Liver (tissue), 9 donors: ENCODE measurements around the gene TCOF1. TPM values are rescaled to one million over a fixed set of nuclear protein-coding genes. Genes with fewer than 3 reads are reported as not detected.
"Not testable (repeated sequence)": the region's sequence is repeated elsewhere in the genome, so short reads cannot be mapped to it uniquely, and the experiment has no call there.

Experiments used
- DNase-seq: peaks from one replicate; pipeline ENCODE4 v3.0.0-alpha.2; 2017; ENCODE audit warnings: low spot score
- H3K27ac ChIP-seq, 2 donors: one replicate each; pipeline ENCODE4 v1.7.0; 2013; ENCODE audit warnings: inconsistent platforms in 2 of 2, low read length in 2 of 2, control low read depth in 1 of 2, low read depth in 1 of 2, mild to moderate bottlenecking in 1 of 2
- H3K27me3 ChIP-seq, 4 donors: one replicate each; pipeline versions ENCODE4 v1.6.1 to v1.7.0; 2013; ENCODE audit warnings: low read length in 3 of 4, inconsistent platforms in 1 of 4, mild to moderate bottlenecking in 1 of 4, moderate library complexity in 1 of 4; ENCODE audit not compliant: control insufficient read depth in 4 of 4, insufficient read depth in 4 of 4
- H3K36me3 ChIP-seq, 4 donors: one replicate each; pipeline versions ENCODE4 v1.6.1 to v1.7.0; 2013; ENCODE audit warnings: low read length in 3 of 4, mild to moderate bottlenecking in 3 of 4, low read depth in 1 of 4, moderate library complexity in 1 of 4; ENCODE audit not compliant: control insufficient read depth in 4 of 4, insufficient read depth in 3 of 4
- H3K4me1 ChIP-seq, 4 donors: one replicate each; pipeline versions ENCODE4 v1.6.1 to v1.7.0; 2013; ENCODE audit warnings: low read length in 3 of 4, mild to moderate bottlenecking in 3 of 4, moderate library complexity in 1 of 4; ENCODE audit not compliant: control insufficient read depth in 4 of 4, insufficient read depth in 4 of 4
- H3K4me3 ChIP-seq, 3 donors: one replicate each; pipeline versions ENCODE4 v1.6.1 to v1.7.0; 2013; ENCODE audit warnings: low read length in 3 of 3, control low read depth in 1 of 3, low read depth in 1 of 3, mild to moderate bottlenecking in 1 of 3
- H3K9ac ChIP-seq, 2 donors: one replicate each; pipeline ENCODE4 v1.7.0; 2013; ENCODE audit warnings: low read length in 2 of 2, mild to moderate bottlenecking in 2 of 2, moderate library complexity in 2 of 2, control low read depth in 1 of 2, low read depth in 1 of 2
- H3K9me3 ChIP-seq, 4 donors: one replicate each; pipeline versions ENCODE4 v1.6.1 to v1.7.0; 2013; ENCODE audit warnings: low read length in 3 of 4; ENCODE audit not compliant: control insufficient read depth in 4 of 4
- EGR1 ChIP-seq, 2 donors: IDR thresholded peaks; 2 replicates each; pipeline ENCODE4 v1.6.1; 2016 to 2018; ENCODE audit warnings: antibody characterized with exemption in 2 of 2, low read depth in 2 of 2
- FOXA1 ChIP-seq: IDR thresholded peaks from 2 replicates; pipeline ENCODE4 v1.6.1; 2016; ENCODE audit warnings: antibody characterized with exemption
- FOXA2 ChIP-seq: IDR thresholded peaks from 2 replicates; pipeline ENCODE4 v1.6.1; 2016; ENCODE audit warnings: antibody characterized with exemption
- GABPA ChIP-seq, 2 donors: IDR thresholded peaks in 1 of 2; conservative IDR thresholded peaks in 1 of 2; 2 replicates each; pipeline ENCODE4 v1.6.1; 2016; ENCODE audit warnings: antibody characterized with exemption in 2 of 2, mild to moderate bottlenecking in 1 of 2, moderate library complexity in 1 of 2
- HNF4A ChIP-seq, 2 donors: conservative IDR thresholded peaks; 2 replicates each; pipeline ENCODE4 v1.6.1; 2016; ENCODE audit warnings: antibody characterized with exemption in 2 of 2, mild to moderate bottlenecking in 2 of 2
- HNF4G ChIP-seq: IDR thresholded peaks from 2 replicates; pipeline ENCODE4 v1.6.1; 2016; ENCODE audit warnings: antibody characterized with exemption
- JUND ChIP-seq, 2 donors: IDR thresholded peaks; 2 replicates each; pipeline ENCODE4 v1.6.1; 2016; ENCODE audit warnings: antibody characterized with exemption in 2 of 2
- NR2F2 ChIP-seq: IDR thresholded peaks from 2 replicates; pipeline ENCODE4 v1.6.1; 2016; ENCODE audit warnings: antibody characterized with exemption
- RAD21 ChIP-seq, 2 donors: IDR thresholded peaks; 2 replicates each; pipeline ENCODE4 v1.6.1; 2016; ENCODE audit warnings: antibody characterized with exemption in 2 of 2, mild to moderate bottlenecking in 2 of 2
- REST ChIP-seq: IDR thresholded peaks from 2 replicates; pipeline ENCODE4 v1.6.1; 2016; ENCODE audit warnings: antibody characterized with exemption, mild to moderate bottlenecking
- RXRA ChIP-seq, 2 donors: IDR thresholded peaks; 2 replicates each; pipeline ENCODE4 v1.6.1; 2017 to 2018; ENCODE audit warnings: antibody characterized with exemption in 2 of 2, mild to moderate bottlenecking in 1 of 2
- SP1 ChIP-seq: IDR thresholded peaks from 2 replicates; pipeline ENCODE4 v1.6.1; 2018; ENCODE audit warnings: antibody characterized with exemption, mild to moderate bottlenecking
- TAF1 ChIP-seq: conservative IDR thresholded peaks from 2 replicates; pipeline ENCODE4 v1.6.1; 2016; ENCODE audit warnings: antibody characterized with exemption, mild to moderate bottlenecking
- WGBS: extraction: QIAGEN DNeasy Blood & Tissue Kit; methylation state at CpG from one replicate; pipeline ENCODE4 v1.1.7; 2013; 5-methylcytosine and 5-hydroxymethylcytosine counted together
- polyA plus RNA-seq, 2 donors: library from polyadenylated mRNA; stranded (reverse) in 1 of 2; unstranded in 1 of 2; fragments of 200-250 nt in 1 of 2; fragments of >200 nt in 1 of 2; fragmentation: Nextera tagmentation in 1 of 2; extraction: Ambion mirVana in 1 of 2; gene quantifications; one replicate each; pipeline versions ENCODE4 v1.2.1 to v1.2.3, GENCODE V29; 2013 to 2015
- total RNA-seq, 2 donors: library from RNA; depleted of rRNA; stranded (reverse); fragments of >200 nt; gene quantifications; one replicate each; pipeline ENCODE4 v1.2.3, GENCODE V29; 2014
- TF ChIP-seq, protein P1 (sequence below): IDR thresholded peaks from 2 replicates; pipeline ENCODE4 v1.6.1; 2016; ENCODE audit warnings: antibody characterized with exemption
- TF ChIP-seq, protein P2 (sequence below): IDR thresholded peaks from 2 replicates; pipeline ENCODE4 v1.6.1; 2016; ENCODE audit warnings: antibody characterized with exemption
- TF ChIP-seq, protein P3 (sequence below): IDR thresholded peaks from 2 replicates; pipeline ENCODE4 v1.6.1; 2016; ENCODE audit warnings: antibody characterized with exemption
- donor health status: healthy.
- donor health status: healthy.
- donor health status: healthy.
- donor health status: healthy.
- donor health status: healthy.

The TCOF1 gene
- total and polyA plus RNA-seq, 4 donors: 3.2 to 8.5 (median 6.4) TPM

- Histone ChIP-seq H3K27ac (no peak overlapping the region), H3K4me3 (no peak overlapping the region), H3K9ac (no peak overlapping the region), H3K9me3 (no peaks in the 10 kb centered on the region), H3K36me3 (no peaks in the 10 kb centered on the region), H3K27me3 (no peaks in the 10 kb centered on the region), H3K4me1 (peaks cover 0 to 3% (median under 1%) of the 10 kb centered on the region in 4 donors)
- WGBS: 80% methylated on average over 3 of the region's 3 CpGs
- TF ChIP-seq HNF4A (conservative IDR thresholded peaks at IDR 0.05) (no peak), GABPA (IDR thresholded peaks at IDR 0.05 in 1 of 2, conservative IDR thresholded peaks at IDR 0.05 in 1 of 2) (no peak), RXRA (IDR thresholded peaks at IDR 0.05) (no peak), REST (no peak), JUND (IDR thresholded peaks at IDR 0.05) (no peak)
- DNase-seq: no peak
These were observed 65.3 kb downstream of the TCOF1 start for GRCh38 chr5:150422758-150423157.

DNA sequence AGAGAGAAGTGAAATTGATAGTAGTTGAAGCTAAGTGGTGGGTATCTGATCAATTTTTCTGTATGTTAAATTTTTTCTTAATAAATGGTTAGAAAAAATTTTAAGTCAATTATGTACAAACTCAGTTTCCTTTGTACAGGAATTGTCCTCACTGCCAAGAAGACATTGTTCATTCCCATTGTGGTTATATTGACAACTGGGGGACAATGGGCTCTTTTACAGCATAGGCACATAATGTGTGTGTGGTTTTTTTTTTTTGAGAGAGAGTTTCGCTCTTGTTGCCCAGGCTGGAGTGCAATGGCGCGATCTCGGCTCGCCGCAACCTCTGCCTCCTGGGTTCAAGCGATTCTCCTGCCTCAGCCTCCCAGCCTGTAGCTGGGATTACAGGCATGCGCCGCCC is 68.7 kb downstream of the TCOF1 start:
- not testable (repeated sequence) for H3K9me3 ChIP-seq, H3K36me3 ChIP-seq, H3K9ac ChIP-seq, DNase-seq, H3K27ac ChIP-seq, H3K4me3 ChIP-seq, H3K27me3 ChIP-seq
- WGBS: 96% methylated on average over 9 of the region's 9 CpGs
- peaks cover 5 to 24% (median 15%) of the 10 kb centered on the region in 4 donors for H3K4me1 ChIP-seq

- Histone ChIP-seq H3K27ac (peak overlapping the region; percentile 78 to 81), H3K4me3 (peak overlapping the region in 2 of 3 donors; percentile 3 to 41), H3K9ac (peak overlapping the region; percentile 14 to 48), H3K9me3 (no peaks in the 10 kb centered on the region), H3K27me3 (no peaks in the 10 kb centered on the region), H3K4me1 (peaks cover 5 to 26% (median 15%) of the 10 kb centered on the region in 4 donors), H3K36me3 (no peaks in the 10 kb centered on the region)
- 16% methylated on average over 18 of the region's 18 CpGs for WGBS
- DNase-seq: peak; percentile 48
- TF ChIP-seq TAF1 (peak; percentile 83), GABPA (IDR thresholded peaks at IDR 0.05 in 1 of 2, conservative IDR thresholded peaks at IDR 0.05 in 1 of 2) (peak in 1 of 2 donors; percentile 28), HNF4A (conservative IDR thresholded peaks at IDR 0.05) (peak; percentile 91 to 95), SP1 (peak; percentile 94), JUND (IDR thresholded peaks at IDR 0.05) (peak in 1 of 2 donors; percentile 64), RXRA (IDR thresholded peaks at IDR 0.05) (peak; percentile 62 to 71), RAD21 (IDR thresholded peaks at IDR 0.05) (peak in 1 of 2 donors; percentile 4), REST (peak; percentile 75), HNF4G (peak; percentile 84), FOXA1 (peak; percentile 10), NR2F2 (peak; percentile 33), EGR1 (IDR thresholded peaks at IDR 0.05; ENCODE audit: low read depth in 2 of 2) (no peak), FOXA2 (no peak)
- TF ChIP-seq, protein P1, sequence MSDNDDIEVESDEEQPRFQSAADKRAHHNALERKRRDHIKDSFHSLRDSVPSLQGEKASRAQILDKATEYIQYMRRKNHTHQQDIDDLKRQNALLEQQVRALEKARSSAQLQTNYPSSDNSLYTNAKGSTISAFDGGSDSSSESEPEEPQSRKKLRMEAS: peak; percentile 83
- TF ChIP-seq, protein P2, sequence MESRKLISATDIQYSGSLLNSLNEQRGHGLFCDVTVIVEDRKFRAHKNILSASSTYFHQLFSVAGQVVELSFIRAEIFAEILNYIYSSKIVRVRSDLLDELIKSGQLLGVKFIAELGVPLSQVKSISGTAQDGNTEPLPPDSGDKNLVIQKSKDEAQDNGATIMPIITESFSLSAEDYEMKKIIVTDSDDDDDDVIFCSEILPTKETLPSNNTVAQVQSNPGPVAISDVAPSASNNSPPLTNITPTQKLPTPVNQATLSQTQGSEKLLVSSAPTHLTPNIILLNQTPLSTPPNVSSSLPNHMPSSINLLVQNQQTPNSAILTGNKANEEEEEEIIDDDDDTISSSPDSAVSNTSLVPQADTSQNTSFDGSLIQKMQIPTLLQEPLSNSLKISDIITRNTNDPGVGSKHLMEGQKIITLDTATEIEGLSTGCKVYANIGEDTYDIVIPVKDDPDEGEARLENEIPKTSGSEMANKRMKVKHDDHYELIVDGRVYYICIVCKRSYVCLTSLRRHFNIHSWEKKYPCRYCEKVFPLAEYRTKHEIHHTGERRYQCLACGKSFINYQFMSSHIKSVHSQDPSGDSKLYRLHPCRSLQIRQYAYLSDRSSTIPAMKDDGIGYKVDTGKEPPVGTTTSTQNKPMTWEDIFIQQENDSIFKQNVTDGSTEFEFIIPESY: peak; percentile 49
- TF ChIP-seq, protein P3, sequence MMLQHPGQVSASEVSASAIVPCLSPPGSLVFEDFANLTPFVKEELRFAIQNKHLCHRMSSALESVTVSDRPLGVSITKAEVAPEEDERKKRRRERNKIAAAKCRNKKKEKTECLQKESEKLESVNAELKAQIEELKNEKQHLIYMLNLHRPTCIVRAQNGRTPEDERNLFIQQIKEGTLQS: no peak
These were observed 70.8 kb downstream of the TCOF1 start for GRCh38 chr5:150428106-150428876.
